ENCODE results near the gene JTB. TPM values are rescaled to one million over a fixed set of nuclear protein-coding genes. Genes with fewer than 3 reads are reported as not detected.

JTB gene
- total RNA-seq, 2 donors from 2014 or later = 51.0 to 130 TPM

GRCh38 chr1:153963030-153963849 lies 14.2 kb downstream of the JTB start, which contains the start of gene SLC39A1:
Gene SLC39A1 (minus strand): TSS chr1:153963537. CDS start chr1:153962715, 822 bp downstream.
- Mint-ChIP-seq H3K9me3 (no peaks in the 10 kb centered on the region), H3K27ac (peak within 1 kb of the TSS; percentile 85 to 94), H3K36me3 (peaks cover 30 to 37% of the 10 kb centered on the region in 2 donors)
- peak; percentile 60 to 69 for ATAC-seq
- peak; percentile 97 to 98 for DNase-seq (ENCODE audit: low spot score in 2 of 2)

GRCh38 chr1:153962088-153963029 lies 15.1 kb downstream of the JTB start:
- H3K36me3 Mint-ChIP-seq = peaks cover 38 to 46% of the 10 kb centered on the region in 2 donors
- ATAC-seq = no peak
- H3K27ac Mint-ChIP-seq = peak overlapping the region; percentile 78 to 94
- DNase-seq (ENCODE audit: low spot score in 2 of 2) = no peak
- H3K9me3 Mint-ChIP-seq = no peaks in the 10 kb centered on the region

GRCh38 chr1:153961421-153961820 lies 16.1 kb downstream of the JTB start:
- Mint-ChIP-seq H3K36me3 (peaks cover 40 to 46% of the 10 kb centered on the region in 2 donors), H3K27ac (peak overlapping the region; percentile 48 to 94), H3K9me3 (no peaks in the 10 kb centered on the region)
- ATAC-seq (no peak), DNase-seq (ENCODE audit: low spot score in 2 of 2) (no peak)

GRCh38 chr1:153960206-153960605 lies 17.3 kb downstream of the JTB start:
- H3K27ac Mint-ChIP-seq = peak overlapping the region; percentile 66 to 94
- DNase-seq (ENCODE audit: low spot score in 2 of 2) (no peak), ATAC-seq (no peak)
- H3K9me3 Mint-ChIP-seq = no peaks in the 10 kb centered on the region
- peaks cover 32 to 46% of the 10 kb centered on the region in 2 donors for H3K36me3 Mint-ChIP-seq

- Mint-ChIP-seq H3K27ac (peak overlapping the region; percentile 70 to 98), H3K36me3 (peaks cover 33 to 46% of the 10 kb centered on the region in 2 donors), H3K9me3 (no peaks in the 10 kb centered on the region)
- no peak for ATAC-seq
- DNase-seq (ENCODE audit: low spot score in 2 of 2) = no peak
Observed at GRCh38 chr1:153959454-153959853, 18.0 kb downstream of the JTB start.

GRCh38 chr1:153958961-153959260 lies 18.6 kb downstream of the JTB start:
- Mint-ChIP-seq H3K9me3 (no peaks in the 10 kb centered on the region), H3K36me3 (peaks cover 36 to 46% of the 10 kb centered on the region in 2 donors), H3K27ac (peak overlapping the region; percentile 70 to 98)
- DNase-seq (ENCODE audit: low spot score in 2 of 2) (no peak), ATAC-seq (no peak)

GRCh38 chr1:153958111-153958960 lies 19.1 kb downstream of the JTB start, which contains the start of gene CRTC2:
Gene CRTC2 (minus strand): TSS chr1:153958612. CDS start chr1:153958497, 115 bp downstream.
- peak; percentile 94 to 96 for DNase-seq (ENCODE audit: low spot score in 2 of 2)
- H3K9me3 Mint-ChIP-seq = no peaks in the 10 kb centered on the region
- peak; percentile 83 to 89 for ATAC-seq
- peaks cover 31 to 49% of the 10 kb centered on the region in 2 donors for H3K36me3 Mint-ChIP-seq
- H3K27ac Mint-ChIP-seq = peak within 1 kb of the TSS; percentile 94 to 98

- peak overlapping the region; percentile 94 to 98 for H3K27ac Mint-ChIP-seq
- H3K36me3 Mint-ChIP-seq = peaks cover 30 to 49% of the 10 kb centered on the region in 2 donors
- peak; percentile 28 to 68 for DNase-seq (ENCODE audit: low spot score in 2 of 2)
- ATAC-seq = peak; percentile 27 to 34
- H3K9me3 Mint-ChIP-seq = no peaks in the 10 kb centered on the region
Observed at GRCh38 chr1:153957744-153958110, 19.7 kb downstream of the JTB start.

GRCh38 chr1:153956997-153957715 lies 20.3 kb downstream of the JTB start:
- peak overlapping the region; percentile 94 to 98 for H3K27ac Mint-ChIP-seq
- peaks cover 25 to 43% of the 10 kb centered on the region in 2 donors for H3K36me3 Mint-ChIP-seq
- no peaks in the 10 kb centered on the region for H3K9me3 Mint-ChIP-seq
- DNase-seq (ENCODE audit: low spot score in 2 of 2) (no peak), ATAC-seq (no peak)

GRCh38 chr1:153954826-153955225 lies 22.6 kb downstream of the JTB start:
- H3K36me3 Mint-ChIP-seq = peaks cover 24 to 32% of the 10 kb centered on the region in 2 donors
- DNase-seq (ENCODE audit: low spot score in 2 of 2) = no peak
- H3K9me3 Mint-ChIP-seq = no peaks in the 10 kb centered on the region
- H3K27ac Mint-ChIP-seq = no peak overlapping the region
- ATAC-seq = no peak

- H3K27ac Mint-ChIP-seq = peak overlapping the region; percentile 9 to 51
- no peaks in the 10 kb centered on the region for H3K9me3 Mint-ChIP-seq
Observed at GRCh38 chr1:153953859-153954365, 23.6 kb downstream of the JTB start.

GRCh38 chr1:153951801-153952200 lies 25.7 kb downstream of the JTB start:
- DNase-seq (ENCODE audit: low spot score in 2 of 2) (no peak), ATAC-seq (no peak)
- H3K9me3 Mint-ChIP-seq = no peaks in the 10 kb centered on the region
- peak overlapping the region; percentile 41 to 64 for H3K27ac Mint-ChIP-seq
- peaks cover 8 to 15% of the 10 kb centered on the region in 2 donors for H3K36me3 Mint-ChIP-seq

More at GRCh38 chr1:153953859-153954365, 23.6 kb downstream of the JTB start:
- H3K36me3 Mint-ChIP-seq = peaks cover 24 to 32% of the 10 kb centered on the region in 2 donors
- ATAC-seq = no peak
- DNase-seq (ENCODE audit: low spot score in 2 of 2) = no peak

- Mint-ChIP-seq H3K27ac (peak overlapping the region; percentile 41 to 64), H3K36me3 (peaks cover 6 to 12% of the 10 kb centered on the region in 2 donors), H3K9me3 (no peaks in the 10 kb centered on the region)
- DNase-seq (ENCODE audit: low spot score in 2 of 2) (no peak), ATAC-seq (no peak)
Observed at GRCh38 chr1:153951183-153951582, 26.3 kb downstream of the JTB start.

GRCh38 chr1:153946622-153947241 lies 30.7 kb downstream of the JTB start, which contains the start of gene DENND4B:
Gene DENND4B (minus strand): TSS chr1:153946718. CDS start chr1:153944374, 2,344 bp downstream.
- Mint-ChIP-seq H3K36me3 (peaks cover 14 to 20% of the 10 kb centered on the region in 2 donors), H3K9me3 (no peaks in the 10 kb centered on the region)

More at GRCh38 chr1:153946622-153947241, 30.7 kb downstream of the JTB start, which contains the start of gene DENND4B:
- H3K27ac Mint-ChIP-seq = peak within 1 kb of the TSS; percentile 93 to 96
- peak; percentile 70 to 74 for ATAC-seq
- DNase-seq (ENCODE audit: low spot score in 2 of 2) = peak; percentile 78 to 81
